Hepatocyte (in vitro differentiated cells): ENCODE data around the gene CCDC86. TPM values are rescaled to one million over a fixed set of nuclear protein-coding genes. Genes with fewer than 3 reads are reported as not detected.

Experiments
- DNase-seq: peaks from one replicate; pipeline ENCODE4 v3.0.0-alpha.2; 2016; ENCODE audit warnings: low spot score
- H2AFZ ChIP-seq: fragments of 200-600 bp; sonication (generic); 2 replicates; pipeline ENCODE4 v1.6.0; 2016; ENCODE audit warnings: antibody characterized with exemption, mild to moderate bottlenecking
- H3K27ac ChIP-seq: fragments of 200-600 bp; sonication (generic); 2 replicates; pipeline ENCODE4 v1.5.1; 2016; ENCODE audit warnings: mild to moderate bottlenecking
- H3K27me3 ChIP-seq: fragments of 200-600 bp; sonication (generic); 2 replicates; pipeline ENCODE4 v1.6.1; 2016
- H3K36me3 ChIP-seq: fragments of 200-600 bp; sonication (generic); replicated peaks from 2 replicates; pipeline ENCODE4 v1.5.1; 2016; ENCODE audit warnings: low read depth; ENCODE audit not compliant: insufficient read depth
- H3K4me1 ChIP-seq: fragments of 200-600 bp; sonication (generic); 2 replicates; pipeline ENCODE4 v1.5.1; 2016; ENCODE audit warnings: mild to moderate bottlenecking, moderate library complexity; ENCODE audit not compliant: insufficient read depth
- H3K4me2 ChIP-seq: fragments of 200-600 bp; sonication (generic); 2 replicates; pipeline ENCODE4 v1.6.0; 2016
- H3K4me3 ChIP-seq: fragments of 200-600 bp; sonication (generic); 2 replicates; pipeline ENCODE4 v1.5.1; 2016; ENCODE audit warnings: mild to moderate bottlenecking
- H3K79me2 ChIP-seq: fragments of 200-600 bp; sonication (generic); 2 replicates; pipeline ENCODE4 v1.6.0; 2017; ENCODE audit warnings: mild to moderate bottlenecking
- H3K9me2 ChIP-seq: fragments of 200-600 bp; sonication (generic); replicated peaks from 2 replicates; pipeline ENCODE4 v1.6.0; 2017; ENCODE audit warnings: mild to moderate bottlenecking; ENCODE audit not compliant: insufficient read depth
- H3K9me3 ChIP-seq: fragments of 200-600 bp; sonication (generic); 2 replicates; pipeline ENCODE4 v1.5.1; 2016; ENCODE audit warnings: low read depth, mild to moderate bottlenecking
- H4K20me1 ChIP-seq: fragments of 200-600 bp; sonication (generic); 2 replicates; pipeline ENCODE4 v1.6.0; 2016; ENCODE audit warnings: mild to moderate bottlenecking; ENCODE audit not compliant: insufficient read depth, poor library complexity, severe bottlenecking
- CTCF ChIP-seq: fragments of 200-600 bp; sonication (generic); IDR thresholded peaks from 2 replicates; pipeline ENCODE4 v1.5.1; 2016; ENCODE audit warnings: antibody characterized with exemption, mild to moderate bottlenecking; ENCODE audit not compliant: poor library complexity
- EZH2 ChIP-seq: fragments of 200-600 bp; sonication (generic); IDR thresholded peaks from 2 replicates; pipeline ENCODE4 v1.6.1; 2016; ENCODE audit warnings: antibody characterized with exemption, mild to moderate bottlenecking, borderline replicate concordance
- EZH2phosphoT487 ChIP-seq: fragments of 200-600 bp; sonication (generic); IDR thresholded peaks from one replicate; pipeline ENCODE4 v1.6.1; 2018; ENCODE audit warnings: antibody characterized with exemption, mild to moderate bottlenecking, low read depth, moderate library complexity; ENCODE audit not compliant: unreplicated experiment, severe bottlenecking
- WGBS: methylation state at CpG from one replicate; pipeline ENCODE4 v1.1.6; 2016; ENCODE audit warnings: low lambda C conversion rate; ENCODE audit errors: missing lambda C conversion rate; 5-methylcytosine and 5-hydroxymethylcytosine counted together
- polyA plus RNA-seq: library from polyadenylated mRNA; unstranded; fragments of >200 nt; fragmentation: Nextera tagmentation; extraction: Ambion mirVana; gene quantifications from 2 replicates; pipeline ENCODE4 v1.2.1, GENCODE V29; 2016
- total RNA-seq: library from RNA; depleted of rRNA; stranded (reverse); fragments of >200 nt; gene quantifications from 2 replicates; pipeline ENCODE4 v1.2.3, GENCODE V29; 2014

The CCDC86 gene
- total and polyA plus RNA-seq, 2 experiments from 2014 or later: 9.1 to 25.3 TPM

GRCh38 chr11:60878245-60879101 is 36.6 kb downstream of the CCDC86 start:
- Histone ChIP-seq H3K4me1 (no peaks in the 10 kb centered on the region), H2AFZ (no peak overlapping the region), H3K79me2 (no peaks in the 10 kb centered on the region), H3K9me2 (no peaks in the 10 kb centered on the region), H3K4me3 (no peak overlapping the region), H3K36me3 (no peaks in the 10 kb centered on the region), H3K4me2 (no peak overlapping the region), H3K27me3 (no peaks in the 10 kb centered on the region), H3K27ac (no peak overlapping the region), H3K9me3 (no peaks in the 10 kb centered on the region), H4K20me1 (no peaks in the 10 kb centered on the region)
- no peak for DNase-seq
- no peak for TF ChIP-seq EZH2phosphoT487
- TF ChIP-seq CTCF: no peak
- no peak for TF ChIP-seq EZH2
- WGBS: 88% methylated on average over 5 of the region's 5 CpGs

- Histone ChIP-seq H3K27me3 (no peaks in the 10 kb centered on the region), H3K9me3 (no peaks in the 10 kb centered on the region), H3K79me2 (no peaks in the 10 kb centered on the region), H3K4me3 (no peak overlapping the region), H2AFZ (no peak overlapping the region), H4K20me1 (no peaks in the 10 kb centered on the region), H3K4me1 (no peaks in the 10 kb centered on the region), H3K27ac (no peak overlapping the region), H3K36me3 (no peaks in the 10 kb centered on the region), H3K9me2 (no peaks in the 10 kb centered on the region), H3K4me2 (no peak overlapping the region)
- DNase-seq: no peak
- WGBS: 93% methylated on average over 1 of the region's 1 CpG
- TF ChIP-seq EZH2 (no peak), CTCF (no peak), EZH2phosphoT487 (no peak)
These were observed 37.2 kb downstream of the CCDC86 start for GRCh38 chr11:60879104-60879503.

- H3K27me3 ChIP-seq: no peaks in the 10 kb centered on the region
- H3K27ac ChIP-seq: no peak overlapping the region
These were observed 38.2 kb downstream of the CCDC86 start for GRCh38 chr11:60879971-60880588.

More at GRCh38 chr11:60879971-60880588, 38.2 kb downstream of the CCDC86 start:
- Histone ChIP-seq H3K9me2 (no peaks in the 10 kb centered on the region), H3K4me1 (no peaks in the 10 kb centered on the region), H3K36me3 (no peaks in the 10 kb centered on the region), H3K4me2 (no peak overlapping the region), H3K79me2 (no peaks in the 10 kb centered on the region), H3K9me3 (no peaks in the 10 kb centered on the region), H3K4me3 (no peak overlapping the region), H2AFZ (no peak overlapping the region), H4K20me1 (no peaks in the 10 kb centered on the region)
- TF ChIP-seq EZH2phosphoT487: no peak
- no peak for TF ChIP-seq EZH2
- no peak for TF ChIP-seq CTCF
- 87% methylated on average over 5 of the region's 5 CpGs for whole genome bisulfite sequencing
- no peak for DNase-seq
